Measurements from ENCODE around the gene RALY.

The RALY gene

DNA sequence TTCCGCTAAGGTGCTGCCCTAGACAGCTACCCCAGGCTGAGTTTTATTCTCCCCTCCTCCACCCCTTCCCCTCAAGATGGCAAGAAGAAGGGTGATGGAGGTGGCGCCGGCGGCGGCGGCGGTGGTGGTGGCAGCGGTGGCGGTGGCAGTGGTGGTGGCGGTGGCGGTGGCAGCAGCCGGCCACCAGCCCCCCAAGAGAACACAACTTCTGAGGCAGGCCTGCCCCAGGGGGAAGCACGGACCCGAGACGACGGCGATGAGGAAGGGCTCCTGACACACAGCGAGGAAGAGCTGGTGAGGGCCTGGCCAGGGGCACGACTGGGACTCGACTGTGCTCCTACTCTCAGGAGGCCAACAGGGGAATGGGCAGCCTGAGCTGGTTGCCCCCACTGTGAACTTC lies 83.2 kb downstream of the RALY start:
- no peak for DNase-seq (ENCODE audit: low spot score)

GRCh38 chr20:34078540-34078939 lies 84.8 kb downstream of the RALY start:
- DNase-seq (ENCODE audit: low spot score), result no peak

DNA sequence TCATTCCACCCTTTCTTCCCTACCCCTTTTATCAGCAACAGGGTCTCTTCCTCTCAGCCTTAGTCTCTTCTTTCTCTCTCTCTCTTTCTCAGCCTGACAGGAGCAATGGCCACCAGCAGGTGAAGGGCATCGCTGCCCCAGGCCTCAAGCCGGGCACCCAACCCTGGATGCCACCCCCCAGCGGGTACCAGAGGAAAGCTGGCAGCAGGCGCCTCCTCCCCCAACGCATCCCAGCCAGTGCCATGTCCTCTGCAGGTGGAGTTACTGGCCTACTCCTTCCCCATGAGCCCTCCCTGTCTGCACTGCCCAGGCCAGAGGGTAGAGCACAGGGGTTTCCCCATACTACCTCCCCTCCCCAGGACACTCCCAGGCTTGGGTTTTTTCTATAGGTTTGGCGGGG lies 86.1 kb downstream of the RALY start:
- DNase-seq (ENCODE audit: low spot score), result no peak

DNA sequence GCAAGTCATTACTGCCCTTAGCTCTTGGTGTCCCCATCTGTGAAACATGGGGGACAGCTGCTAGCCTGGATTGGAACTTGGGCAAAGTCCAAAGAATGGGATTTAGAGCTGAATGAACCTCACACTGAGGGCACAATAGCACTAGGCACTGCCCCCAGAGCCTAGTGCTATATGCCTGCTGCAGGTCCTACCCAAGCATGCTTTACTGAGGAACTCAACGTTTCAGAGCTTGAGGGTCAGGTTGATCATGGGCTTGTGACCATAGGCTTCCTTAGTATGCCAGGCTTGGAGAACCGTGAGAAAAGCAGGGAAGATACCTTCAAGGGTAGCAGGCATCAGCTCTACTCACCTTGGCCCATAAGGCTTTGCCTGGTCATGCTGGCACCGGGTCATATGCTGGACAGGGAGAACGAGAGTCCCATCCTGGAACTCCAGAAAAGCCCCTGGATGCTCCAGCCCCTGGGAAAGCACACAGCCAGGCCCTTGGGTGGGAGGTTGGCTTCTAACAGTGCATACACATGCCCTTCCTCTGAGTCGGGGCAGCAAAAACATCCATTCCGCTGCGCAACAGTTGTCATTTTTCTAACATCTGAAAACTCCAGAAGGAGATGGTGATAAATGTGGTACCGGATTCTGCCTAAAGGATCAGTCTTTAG lies 88.6 kb downstream of the RALY start:
- no peak for DNase-seq (ENCODE audit: low spot score)

DNA sequence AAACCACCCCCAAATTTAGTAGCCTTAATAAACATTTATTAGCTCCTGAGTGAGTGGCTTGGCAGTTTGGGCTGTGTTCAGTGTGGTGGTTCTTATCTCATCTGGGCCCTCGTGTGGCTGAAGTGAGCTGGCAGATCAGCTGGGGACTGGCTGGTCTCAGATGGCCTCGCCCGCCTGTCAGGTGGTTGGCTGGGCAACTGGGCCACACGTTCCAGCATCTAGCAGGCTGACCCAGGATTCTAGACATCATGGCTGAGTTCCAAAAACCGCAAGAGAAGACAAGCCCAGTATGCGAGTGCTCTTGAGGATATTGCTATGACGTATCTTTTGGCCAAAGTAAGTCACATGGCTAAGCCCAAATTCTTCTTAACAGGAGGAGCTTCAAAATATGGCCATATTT lies 89.4 kb downstream of the RALY start:
- DNase-seq (ENCODE audit: low spot score), result peak; percentile 44

DNA sequence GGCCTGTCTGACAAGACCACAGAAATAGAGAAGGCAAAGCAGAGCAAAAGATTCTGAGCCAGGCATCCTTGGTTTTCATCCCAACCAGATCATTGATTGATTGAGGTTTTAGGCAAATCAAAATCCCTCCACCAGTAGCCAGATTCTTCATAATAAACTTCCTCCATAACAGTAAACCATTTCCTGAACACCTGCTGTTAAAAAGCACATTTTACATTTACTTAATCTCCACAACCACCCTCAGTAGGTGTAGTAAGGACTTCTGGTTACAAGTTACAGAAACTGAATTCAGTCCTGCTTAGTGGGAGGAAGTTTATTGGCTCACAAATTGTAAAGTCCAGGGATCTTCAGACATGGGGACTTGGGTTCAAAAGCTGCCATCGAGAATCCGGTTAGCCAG lies 90.1 kb downstream of the RALY start:
- DNase-seq (ENCODE audit: low spot score), result no peak

GRCh38 chr20:34084227-34084923 lies 90.7 kb downstream of the RALY start:
- no peak for DNase-seq (ENCODE audit: low spot score)

DNA sequence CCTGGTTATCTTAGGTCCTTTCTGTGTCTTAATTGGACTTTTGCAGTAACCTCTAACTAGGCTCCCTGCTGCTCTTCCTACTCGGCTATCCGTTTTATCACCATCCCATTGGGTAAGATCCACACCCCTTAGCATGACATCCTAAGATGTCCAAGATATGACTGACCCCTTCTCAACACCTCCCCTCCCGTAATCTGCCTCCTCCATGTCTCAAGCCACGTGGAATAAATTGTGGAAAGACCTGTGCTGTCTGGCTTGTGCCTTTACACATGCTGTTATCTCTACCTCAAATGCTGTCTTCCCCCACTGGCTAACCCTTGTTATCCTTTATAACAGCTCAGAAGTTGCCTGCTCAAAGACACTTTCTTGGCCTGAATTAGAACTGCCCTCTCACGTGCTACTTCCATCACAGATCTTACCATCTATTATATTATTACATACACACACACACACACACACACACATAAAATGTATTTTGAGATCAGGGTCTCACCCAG lies 91.9 kb downstream of the RALY start:
- DNase-seq (ENCODE audit: low spot score), result no peak

DNA sequence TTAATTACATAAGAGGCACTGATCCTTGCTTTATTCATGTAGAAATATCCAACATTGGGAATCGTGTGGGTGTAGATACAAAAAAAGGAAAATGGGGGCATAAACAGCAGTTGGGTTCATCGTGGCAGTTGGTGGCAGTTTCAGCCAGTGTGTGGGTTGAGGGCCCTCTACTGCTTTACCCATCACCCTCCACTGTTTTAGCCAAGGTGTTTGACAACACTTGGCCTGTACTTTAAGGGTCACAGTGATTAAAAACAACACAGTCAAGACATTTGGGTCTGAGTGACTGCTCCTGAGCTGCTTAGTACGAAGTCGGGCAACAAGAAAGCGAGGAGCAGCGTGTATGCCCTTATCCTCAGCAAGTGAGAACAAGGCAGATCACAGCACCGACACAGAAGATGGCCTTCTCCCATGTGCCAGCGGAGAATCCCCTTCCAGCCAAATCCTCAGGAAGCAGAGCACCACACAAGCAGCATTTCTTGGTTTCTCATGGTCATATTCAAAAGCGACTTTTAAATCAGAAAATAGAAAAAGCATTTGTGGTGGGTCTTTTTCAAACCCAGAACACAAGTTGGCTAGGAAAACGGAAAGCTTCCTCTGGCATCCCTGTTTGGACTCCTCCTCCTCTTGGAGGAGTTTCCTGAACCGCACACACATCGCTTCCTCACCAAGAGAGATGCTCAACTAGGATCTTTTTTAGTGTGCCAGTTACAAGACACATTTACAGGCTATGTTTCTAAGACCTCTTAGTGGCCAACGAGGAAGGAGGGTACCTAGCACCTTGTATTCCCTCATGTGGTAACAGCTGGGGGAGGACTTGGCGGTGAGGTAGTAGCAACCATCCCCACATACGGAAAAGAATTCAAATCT lies 94.8 kb downstream of the RALY start:
- no peak for DNase-seq (ENCODE audit: low spot score)

GRCh38 chr20:34089175-34089479 lies 95.4 kb downstream of the RALY start:
- DNase-seq (ENCODE audit: low spot score), result no peak

DNA sequence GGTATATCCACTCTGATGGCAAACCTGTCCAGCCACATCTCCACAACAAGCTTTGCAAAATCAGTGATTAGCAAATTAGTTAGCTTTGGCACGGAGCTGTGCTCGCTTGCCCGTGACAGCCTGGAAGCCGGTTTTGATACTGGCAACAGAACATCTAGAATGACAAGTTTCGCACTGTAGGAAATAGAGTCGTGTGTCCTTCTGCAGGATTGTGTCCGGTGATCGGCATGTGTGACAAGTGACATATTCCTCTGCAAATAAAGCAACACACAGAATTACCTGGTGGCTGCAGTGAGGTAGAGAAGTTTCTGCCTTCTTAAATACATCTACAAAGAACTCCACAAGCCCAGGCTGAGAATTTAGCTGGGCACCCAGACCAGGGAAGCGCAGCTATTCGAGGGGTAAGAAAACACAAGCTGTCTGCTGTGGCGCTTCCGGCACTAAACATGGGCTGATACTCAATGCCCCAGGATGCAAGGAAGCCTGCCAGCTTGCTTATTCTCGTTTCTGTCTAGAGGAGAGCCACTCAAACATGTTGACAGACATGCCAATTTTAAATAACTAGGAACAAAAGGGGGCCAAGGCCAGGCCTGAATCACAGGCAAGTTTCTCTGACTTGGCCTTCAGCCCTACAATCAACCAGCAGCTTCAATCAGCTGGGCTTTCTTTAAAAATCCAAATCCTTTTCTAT lies 96.1 kb downstream of the RALY start:
- DNase-seq (ENCODE audit: low spot score), result no peak

- no peak for DNase-seq (ENCODE audit: low spot score)
These were observed 96.9 kb downstream of the RALY start for GRCh38 chr20:34090645-34091044.

DNA sequence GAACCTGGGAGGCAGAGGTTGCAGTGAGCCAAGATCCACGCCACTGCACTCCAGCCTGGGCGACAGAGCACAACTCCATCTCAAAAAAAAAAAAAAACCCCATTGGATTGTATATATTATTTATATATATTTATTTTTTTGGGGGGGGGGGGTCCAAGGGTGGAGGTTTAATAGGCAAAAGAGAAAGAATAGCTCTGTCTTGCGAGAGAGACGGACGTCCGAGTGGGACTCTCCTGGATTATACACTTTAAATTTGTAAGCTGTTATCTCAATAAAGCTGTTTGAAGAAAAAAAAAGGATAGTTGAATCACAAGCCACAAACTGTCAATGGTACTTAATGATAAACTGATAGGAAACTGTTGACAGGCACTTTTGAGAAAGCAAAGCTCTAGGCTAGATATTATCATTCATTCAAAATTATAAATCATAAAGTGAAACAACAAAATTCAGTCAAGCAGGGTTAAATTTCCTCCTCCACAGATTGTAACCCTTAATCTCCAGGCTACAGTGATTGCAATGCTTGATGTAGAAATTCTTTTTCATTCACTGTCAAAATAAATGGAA lies 98.0 kb downstream of the RALY start:
- DNase-seq (ENCODE audit: low spot score), result no peak

DNA sequence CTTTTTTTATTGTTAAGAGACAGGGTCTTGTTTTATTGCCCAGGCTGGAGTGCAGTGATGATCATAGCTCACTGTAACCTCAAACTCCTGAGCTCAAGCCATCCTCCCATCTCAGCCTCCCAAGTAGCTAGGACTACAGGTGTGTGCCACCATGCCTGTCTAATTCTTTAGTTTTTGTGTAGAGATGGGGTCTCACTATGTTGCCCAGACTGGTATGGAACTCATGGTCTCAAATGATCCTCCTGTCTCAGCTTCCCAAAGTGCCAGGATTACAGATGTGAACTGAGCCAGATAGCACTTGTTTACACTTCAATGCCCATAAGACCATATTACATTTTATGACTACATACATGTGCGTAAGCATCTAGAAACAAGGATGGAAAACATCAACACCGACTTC lies 100.2 kb downstream of the RALY start:
- no peak for DNase-seq (ENCODE audit: low spot score)

GRCh38 chr20:34095825-34096224 lies 102.1 kb downstream of the RALY start:
- no peak for DNase-seq (ENCODE audit: low spot score)

DNA sequence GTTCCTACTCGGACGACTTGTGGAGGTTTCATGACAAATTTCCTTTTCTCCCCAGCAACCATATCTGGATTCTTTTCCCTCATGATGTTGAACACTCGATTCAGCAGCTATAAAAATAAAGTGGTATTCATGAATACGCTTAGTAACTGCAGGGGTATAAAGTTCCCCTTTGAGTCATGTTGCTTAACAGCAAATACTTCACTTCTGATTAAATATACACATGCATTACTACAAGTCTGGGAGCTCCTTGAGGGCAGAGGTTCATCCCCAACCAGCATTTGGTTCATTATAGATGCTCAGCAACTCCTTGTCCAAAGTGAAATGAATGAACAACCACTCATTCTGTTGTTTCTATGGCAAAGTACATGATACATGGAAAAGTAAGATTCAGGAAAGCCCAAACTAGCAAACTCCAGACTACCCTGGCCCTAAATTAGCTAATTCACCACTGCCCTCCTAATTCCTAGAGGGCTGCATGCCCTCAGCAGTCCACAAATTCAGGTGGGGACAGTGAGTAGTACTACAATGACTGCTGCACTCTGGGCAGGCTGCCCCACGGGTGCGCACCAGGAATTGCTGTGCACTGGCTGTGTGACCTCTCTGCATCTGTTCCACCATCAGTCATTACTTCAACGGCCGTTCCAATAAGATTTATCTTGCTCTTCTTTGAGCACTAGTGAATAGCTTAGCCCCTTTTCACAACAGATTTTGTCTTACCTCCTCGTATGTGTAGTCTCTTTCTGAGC lies 103.2 kb downstream of the RALY start:
- DNase-seq (ENCODE audit: low spot score), result no peak

DNA sequence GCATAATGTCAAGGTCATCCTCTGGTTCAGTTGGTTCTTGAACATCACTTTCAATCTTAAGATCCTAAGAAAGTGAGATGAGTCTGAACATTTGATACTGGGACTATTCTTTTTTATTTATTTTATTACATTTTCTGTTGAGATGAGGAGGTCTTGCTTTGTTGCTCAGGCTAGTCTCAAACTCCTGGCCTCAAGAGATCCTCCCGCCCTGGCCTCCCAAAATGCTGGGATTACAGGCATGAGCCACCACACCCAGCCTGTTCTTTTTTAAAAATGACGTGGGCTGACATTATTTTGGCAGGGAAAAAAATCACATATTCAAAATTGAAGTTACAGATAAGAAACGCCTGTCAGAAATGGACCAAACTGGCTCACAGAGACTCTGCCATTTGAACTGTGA lies 104.9 kb downstream of the RALY start:
- DNase-seq (ENCODE audit: low spot score), result no peak

GRCh38 chr20:34099675-34100074 lies 106.0 kb downstream of the RALY start:
- no peak for DNase-seq (ENCODE audit: low spot score)

- DNase-seq (ENCODE audit: low spot score), result no peak
These were observed 106.9 kb downstream of the RALY start for GRCh38 chr20:34100576-34100975.

GRCh38 chr20:34102342-34102741 lies 108.6 kb downstream of the RALY start:
- DNase-seq (ENCODE audit: low spot score), result no peak

GRCh38 chr20:34104059-34104458 lies 110.3 kb downstream of the RALY start:
- DNase-seq (ENCODE audit: low spot score), result no peak

Data from RKO (cell line).